HG03378 (cell line): ENCODE data around the gene PHAF1.

Experiments used
- ATAC-seq: cut with Tn5 transposase; IDR thresholded peaks from one replicate; pipeline ENCODE4 v1.9.1; 2021; ENCODE audit warnings: mild to moderate bottlenecking, moderate library complexity; ENCODE audit not compliant: unreplicated experiment

The PHAF1 gene

GRCh38 chr16:67146523-67147357 lies 37.0 kb downstream of the PHAF1 start:
- ATAC-seq = no peak

DNA sequence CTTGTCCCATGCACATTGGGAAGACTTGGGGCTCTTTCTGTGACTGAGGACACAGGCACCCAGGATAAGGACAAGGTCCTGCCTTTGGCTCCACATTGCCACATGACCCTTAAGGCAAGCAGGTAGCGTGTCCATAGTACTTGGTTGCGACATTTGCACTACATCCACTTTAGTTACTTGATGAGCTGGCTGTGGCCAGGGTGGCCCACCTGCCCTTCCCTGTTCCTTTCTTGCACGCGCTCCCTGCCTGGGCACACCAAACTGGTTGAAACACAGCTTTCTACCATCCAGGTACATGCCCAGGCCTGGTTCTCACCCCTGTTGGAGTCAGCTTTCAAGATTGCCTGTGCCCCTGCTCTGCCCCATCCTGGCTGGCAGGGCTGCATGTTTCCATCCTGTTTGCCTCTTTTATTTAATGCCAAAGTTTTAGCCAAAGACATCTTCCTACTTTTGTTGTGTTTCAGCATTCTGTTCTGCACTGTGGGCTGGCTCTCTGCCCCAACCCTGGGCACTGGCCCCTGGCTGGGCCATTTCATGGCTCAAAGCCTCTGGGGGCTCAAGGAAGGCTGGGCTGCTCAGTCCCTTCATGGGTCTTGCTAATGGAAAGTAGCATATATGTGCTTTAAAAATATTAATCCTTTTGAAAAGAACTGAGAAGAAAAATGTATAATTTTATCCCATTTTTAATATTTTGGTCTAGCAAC lies 37.8 kb downstream of the PHAF1 start:
- ATAC-seq = no peak

DNA sequence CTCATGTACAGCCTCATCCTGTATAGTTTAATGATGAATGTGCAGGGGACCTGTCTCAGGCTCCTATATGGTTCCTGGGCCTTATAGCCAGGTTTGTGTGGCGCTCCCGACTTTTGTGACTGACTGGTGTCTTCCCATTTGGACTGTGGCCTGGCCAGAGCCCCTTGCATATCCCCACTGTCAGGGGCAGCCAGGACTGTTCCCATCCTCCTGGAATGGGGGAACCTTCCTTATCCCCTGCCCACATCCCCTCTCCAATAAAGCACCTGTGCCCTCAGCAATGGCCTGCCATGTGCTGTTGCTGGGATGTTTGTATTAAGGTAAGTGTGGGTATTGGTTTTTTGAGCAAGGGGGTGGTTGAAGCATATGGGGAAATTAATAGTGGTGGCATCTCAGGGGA lies 38.5 kb downstream of the PHAF1 start:
- no peak for ATAC-seq

DNA sequence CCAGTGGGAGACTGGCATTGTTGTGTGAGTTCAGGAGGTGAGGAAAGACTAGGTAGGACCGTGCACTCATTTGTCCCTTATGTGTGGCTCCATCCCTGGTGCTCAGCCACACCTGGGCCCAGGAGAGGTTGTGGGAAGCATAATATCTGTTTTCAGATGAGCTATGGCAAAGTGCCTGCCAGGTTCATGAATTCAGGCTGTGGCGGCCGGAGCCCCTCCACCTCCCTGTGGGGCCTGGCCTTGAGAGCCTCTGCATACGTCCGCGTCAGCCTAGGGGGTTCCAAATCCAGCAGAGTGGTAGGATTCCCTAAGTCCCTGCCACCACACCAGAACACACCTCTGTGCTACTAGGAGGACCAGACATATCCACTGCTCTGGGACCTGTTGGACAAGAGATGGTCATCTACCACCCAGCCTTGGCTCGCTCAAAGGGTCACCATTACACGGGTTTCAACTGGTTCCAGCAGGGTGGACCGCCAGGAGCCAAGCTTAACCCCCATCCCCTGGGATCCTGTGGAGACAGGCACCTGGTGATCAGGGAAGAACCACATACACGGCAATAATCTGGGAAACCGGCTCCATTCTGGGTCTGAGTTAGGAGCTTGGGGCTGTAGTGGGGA lies 39.0 kb downstream of the PHAF1 start:
- no peak for ATAC-seq

GRCh38 chr16:67149276-67150046 lies 39.7 kb downstream of the PHAF1 start:
- no peak for ATAC-seq

DNA sequence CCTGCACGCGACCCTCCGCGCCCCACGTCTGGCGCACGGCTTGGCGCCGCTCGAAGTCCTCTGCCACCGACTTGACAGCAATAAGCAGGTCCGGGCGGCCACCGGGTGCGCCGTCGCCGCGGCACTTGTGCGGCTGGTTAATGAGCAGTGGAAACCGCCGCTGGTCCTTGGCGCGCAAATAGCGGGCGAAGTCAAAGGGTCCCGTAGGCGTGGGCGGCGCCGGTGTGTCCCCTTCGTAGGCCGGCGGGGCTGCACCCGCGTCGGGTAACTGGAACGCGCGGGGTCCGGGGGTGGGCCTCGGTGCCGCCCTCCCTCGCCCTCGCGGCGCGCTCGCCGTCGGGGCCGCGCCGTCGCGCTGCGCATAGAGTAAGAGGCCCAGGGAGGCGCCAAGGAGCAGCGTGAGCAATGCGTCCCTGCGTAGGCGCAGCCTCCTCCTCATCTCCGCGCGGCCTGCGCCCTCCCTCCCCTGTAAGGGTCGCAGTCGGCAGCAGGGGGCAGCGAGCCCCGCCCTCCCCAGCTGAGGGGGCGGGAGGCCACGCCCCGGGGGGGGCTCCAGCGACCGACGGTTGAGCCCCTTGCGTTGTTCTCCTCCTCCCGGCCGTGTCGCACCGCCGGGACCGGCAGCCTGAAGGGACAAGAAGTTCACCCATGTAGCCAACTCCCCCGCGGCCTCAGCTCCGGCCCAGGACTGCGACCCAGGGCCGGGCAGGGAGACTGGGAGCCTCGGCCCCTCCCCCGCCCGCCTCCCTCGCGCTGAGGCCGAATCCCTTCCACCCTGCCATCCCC lies 40.5 kb downstream of the PHAF1 start:
- no peak for ATAC-seq

GRCh38 chr16:67150833-67151396 lies 41.2 kb downstream of the PHAF1 start, which contains the start of gene B3GNT9:
Gene B3GNT9, minus strand, starts transcription at chr16:67150998. Its CDS starts 513 bp downstream, at chr16:67150485.
- no peak for ATAC-seq

GRCh38 chr16:67151431-67152097 lies 41.8 kb downstream of the PHAF1 start:
- no peak for ATAC-seq

GRCh38 chr16:67154578-67155294 lies 45.0 kb downstream of the PHAF1 start:
- no peak for ATAC-seq

- ATAC-seq = no peak
These were observed 45.8 kb downstream of the PHAF1 start for GRCh38 chr16:67155295-67156142.

DNA sequence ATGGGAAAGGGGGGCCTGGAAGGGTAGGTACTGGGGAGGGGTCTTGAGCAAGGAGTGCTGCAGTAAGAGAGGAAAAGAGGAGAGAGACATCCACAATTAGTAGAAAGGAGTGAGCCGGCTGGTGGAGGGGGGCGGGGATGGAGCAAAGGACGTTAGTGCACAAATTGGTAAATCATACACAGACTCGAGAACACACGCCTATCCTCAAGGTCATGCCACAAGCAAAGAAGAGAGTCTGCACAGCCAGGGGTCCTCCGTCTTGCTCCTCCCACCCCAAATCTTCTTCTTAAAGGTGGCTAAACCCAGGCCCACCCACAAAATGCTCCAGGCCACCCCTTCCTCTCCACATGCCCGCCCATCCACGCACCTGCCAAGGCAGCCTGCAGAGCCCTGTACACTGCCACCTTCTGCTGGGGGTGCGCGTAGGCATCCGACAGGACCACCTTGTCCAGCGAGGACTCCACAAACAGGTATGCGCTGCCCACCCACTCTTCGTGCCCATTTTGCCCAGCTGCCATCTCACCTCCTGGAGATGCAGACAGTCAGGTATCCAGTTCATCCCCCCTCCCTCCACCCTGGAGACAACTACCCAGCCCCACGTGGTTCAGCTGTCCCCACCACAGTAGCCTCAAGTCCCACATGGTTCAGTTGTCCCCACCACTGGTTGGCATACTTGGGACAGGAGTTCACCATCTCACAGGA lies 46.6 kb downstream of the PHAF1 start:
- no peak for ATAC-seq

GRCh38 chr16:67157106-67157748 lies 47.5 kb downstream of the PHAF1 start:
- no peak for ATAC-seq

DNA sequence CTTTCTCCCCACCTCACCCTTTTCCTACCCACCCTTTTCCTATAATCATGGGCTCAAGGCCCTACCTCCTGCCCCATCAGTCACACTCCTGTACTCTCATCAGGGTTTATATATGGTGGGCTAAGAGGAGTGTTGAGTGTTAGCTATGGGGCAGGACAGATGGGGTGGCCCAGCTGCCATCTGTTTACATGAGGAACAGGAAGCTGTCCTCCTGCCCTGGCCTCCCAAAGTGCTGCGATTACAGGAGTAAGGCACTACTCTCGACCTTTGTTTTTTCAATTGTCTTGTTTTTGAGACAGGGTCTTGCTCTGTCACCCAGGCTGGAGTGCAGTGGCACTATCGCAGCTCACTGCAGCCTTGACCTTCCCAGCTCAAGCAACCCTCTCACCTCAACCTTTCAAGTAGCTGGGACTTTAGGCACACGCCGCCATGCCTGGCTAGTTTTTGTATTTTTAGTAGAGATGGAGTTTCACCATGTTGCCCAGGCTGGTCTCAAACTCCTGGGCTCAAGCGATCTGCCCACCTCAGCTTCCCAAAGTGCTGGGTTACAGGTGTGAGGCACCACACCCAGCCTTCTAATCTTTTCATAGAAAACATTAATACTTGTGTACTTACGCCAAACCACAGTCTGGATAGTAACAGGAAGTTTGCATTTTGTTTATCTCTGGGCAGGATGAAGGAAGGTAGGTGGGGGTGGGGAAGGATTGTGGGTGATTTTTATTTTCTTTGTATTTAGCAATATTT lies 48.3 kb downstream of the PHAF1 start:
- ATAC-seq = no peak

- peak; percentile 37 for ATAC-seq
These were observed 49.2 kb downstream of the PHAF1 start for GRCh38 chr16:67158637-67159600.

DNA sequence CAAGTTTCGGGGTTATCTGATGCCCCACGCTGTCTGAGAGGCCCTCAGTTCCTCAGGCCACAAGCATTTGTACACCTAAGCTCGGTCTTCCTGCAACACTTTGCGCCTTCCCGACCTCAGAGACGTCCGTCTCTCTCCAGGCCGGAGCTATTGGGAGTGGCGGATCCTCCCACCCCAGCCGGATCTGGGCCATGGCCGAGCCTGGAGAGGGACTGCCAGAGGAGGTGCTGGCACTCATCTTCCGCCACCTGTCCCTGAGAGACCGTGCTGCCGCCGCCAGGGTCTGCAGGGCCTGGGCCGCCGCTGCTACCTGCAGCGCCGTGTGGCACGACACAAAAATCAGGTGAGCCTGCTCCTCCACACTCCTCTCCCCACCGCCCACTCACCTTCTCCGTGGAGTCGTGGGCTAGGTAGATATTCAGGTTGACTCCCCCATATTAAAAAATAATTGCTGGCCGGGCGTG lies 51.9 kb downstream of the PHAF1 start:
- no peak for ATAC-seq
